ENCODE data around the gene RBL2. TPM values are rescaled to one million over a fixed set of nuclear protein-coding genes. Genes with fewer than 3 reads are reported as not detected.
"Not testable (repeated sequence)": the region's sequence is repeated elsewhere in the genome, so short reads cannot be mapped to it uniquely, and the experiment has no call there.

RBL2 gene
- total and polyA plus RNA-seq, 12 donors, result 18.7 to 48.5 (median 34.3) TPM

DNA sequence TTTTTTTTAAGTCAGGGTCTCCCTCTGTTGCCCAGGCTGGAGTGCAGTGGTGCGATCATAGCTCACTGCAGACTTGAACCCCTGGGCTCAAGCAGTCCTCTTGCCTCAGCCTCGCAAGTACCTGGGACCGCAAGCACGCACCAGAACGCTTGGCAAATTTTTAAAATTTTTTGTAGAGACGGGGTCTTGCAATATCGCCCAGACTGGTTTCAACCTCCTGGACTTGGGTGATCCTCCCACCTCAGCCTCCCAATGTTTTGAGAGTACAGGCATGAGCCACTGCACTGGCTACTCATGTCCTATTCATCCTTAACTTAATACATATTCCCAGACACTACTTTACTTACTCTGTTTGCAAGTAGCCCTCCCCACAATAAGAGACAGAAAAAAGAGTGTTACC, 16.3 kb upstream of the RBL2 start:
- ATAC-seq (no peak), DNase-seq (no peak)
- Histone ChIP-seq H3K27ac (no peak overlapping the region), H3K36me3 (no peaks in the 10 kb centered on the region), H3K4me3 (no peak overlapping the region), H3K27me3 (peaks cover 0 to 7% (median 4%) of the 10 kb centered on the region in 7 donors), H3K9me3 (peaks cover 0 to 3% (median 0%) of the 10 kb centered on the region in 11 donors), H3K4me1 (no peaks in the 10 kb centered on the region)
- no peak for TF ChIP-seq CTCF (IDR thresholded peaks at IDR 0.05)
- intact Hi-C loops (cut with DNase I), result no loop called here
- WGBS, 2 donors, result 95 to 96% methylated on average over 7 of the region's 7 CpGs

- DNase-seq; H3K27me3 ChIP-seq; H3K36me3 ChIP-seq; intact Hi-C loops (cut with DNase I); H3K4me3 ChIP-seq; ATAC-seq; H3K4me1 ChIP-seq; H3K27ac ChIP-seq: not testable (repeated sequence)
- 43 to 58% methylated on average over 2 of the region's 2 CpGs for WGBS, 2 donors
- peaks cover 0 to 17% (median 0%) of the 10 kb centered on the region in 11 donors for H3K9me3 ChIP-seq
Measured at GRCh38 chr16:53419383-53419709, 14.9 kb upstream of the RBL2 start.

GRCh38 chr16:53421248-53421647, 13.0 kb upstream of the RBL2 start:
- no peak for ATAC-seq
- TF ChIP-seq CTCF (IDR thresholded peaks at IDR 0.05), result peak in 1 of 9 donors; percentile 11
- intact Hi-C loops (cut with DNase I), result no loop called here
- H3K27me3 ChIP-seq, result peaks cover 0 to 10% (median 0%) of the 10 kb centered on the region in 7 donors
- H3K9me3 ChIP-seq, result peaks cover 0 to 25% (median 0%) of the 10 kb centered on the region in 11 donors
- H3K36me3 ChIP-seq, result no peaks in the 10 kb centered on the region
- no peak for DNase-seq
- no peaks in the 10 kb centered on the region for H3K4me1 ChIP-seq
- WGBS, 2 donors, result 96% methylated on average over 24 of the region's 24 CpGs
- H3K27ac ChIP-seq, result no peak overlapping the region
- no peak overlapping the region for H3K4me3 ChIP-seq

- ATAC-seq; H3K36me3 ChIP-seq; H3K27ac ChIP-seq; H3K4me1 ChIP-seq; H3K4me3 ChIP-seq; DNase-seq; H3K27me3 ChIP-seq; intact Hi-C loops (cut with DNase I): not testable (repeated sequence)
- 95 to 100% methylated on average over 1 of the region's 1 CpG for WGBS, 2 donors
- H3K9me3 ChIP-seq, result peaks cover 0 to 25% (median 0%) of the 10 kb centered on the region in 11 donors
Measured at GRCh38 chr16:53423968-53424367, 10.3 kb upstream of the RBL2 start.

- DNase-seq (no peak), ATAC-seq (no peak)
- peaks cover 0 to 2% (median 0%) of the 10 kb centered on the region in 9 donors for H3K4me1 ChIP-seq
- no peak overlapping the region for H3K27ac ChIP-seq
- H3K36me3 ChIP-seq, result no peaks in the 10 kb centered on the region
- H3K4me3 ChIP-seq, result no peak overlapping the region
- no peak for TF ChIP-seq CTCF (IDR thresholded peaks at IDR 0.05)
- 79 to 80% methylated on average over 3 of the region's 3 CpGs for WGBS, 2 donors
- intact Hi-C loops (cut with DNase I), result no loop called here
- H3K9me3 ChIP-seq, result peaks cover 0 to 15% (median 3%) of the 10 kb centered on the region in 11 donors
- H3K27me3 ChIP-seq, result peaks cover 0 to 5% (median 0%) of the 10 kb centered on the region in 7 donors
Measured at GRCh38 chr16:53428681-53429080, 5.6 kb upstream of the RBL2 start.

All from heart right ventricle (tissue), 16 donors.